ENCODE measurements around the gene EFCAB12.

- TF ChIP-seq CTCF (IDR thresholded peaks at IDR 0.05; ENCODE audit: low read depth, low read length) (no peak), EZH2phosphoT487 (IDR thresholded peaks at IDR 0.05; ENCODE audit: low read depth) (no peak)
Measured at GRCh38 chr3:129413687-129414506, 14.5 kb downstream of the EFCAB12 start.
